Measurements from ENCODE around the gene PTPRD. TPM values are rescaled to one million over a fixed set of nuclear protein-coding genes. Genes with fewer than 3 reads are reported as not detected.

The PTPRD gene
- total and polyA plus RNA-seq, 2 experiments from 2014 or later = 11.5 to 58.0 TPM

GRCh38 chr9:8899511-8899910, 1713.3 kb downstream of the PTPRD start:
- Histone ChIP-seq H4K20me1 (replicated peaks; ENCODE audit: insufficient read depth) (no peaks in the 10 kb centered on the region), H3K27me3 (ENCODE audit: insufficient read depth) (no peaks in the 10 kb centered on the region), H3K36me3 (ENCODE audit: insufficient read depth) (no peaks in the 10 kb centered on the region), H3F3A (replicated peaks; ENCODE audit: low read depth) (no peaks in the 10 kb centered on the region), H3K4me1 (ENCODE audit: insufficient read depth) (no peaks in the 10 kb centered on the region), H3K4me3 (no peak overlapping the region), H2AFZ (no peak overlapping the region; the same call in 1 of the 2 replicates), H3K79me2 (replicated peaks; ENCODE audit: insufficient read depth) (no peaks in the 10 kb centered on the region), H3K27ac (ENCODE audit: low read depth) (no peak overlapping the region), H3K4me2 (no peak overlapping the region), H3K9me2 (ENCODE audit: insufficient read depth) (no peaks in the 10 kb centered on the region)
- no peak overlapping the region for H3K27ac Mint-ChIP-seq
- H3K9me3 Mint-ChIP-seq = no peaks in the 10 kb centered on the region
- H3K4me3 Mint-ChIP-seq = no peak overlapping the region
- peaks cover 2% of the 10 kb centered on the region; the same call in 1 of the 3 replicates for H3K4me1 Mint-ChIP-seq
- no peak for DNase-seq (ENCODE audit: low spot score)
- H3K27me3 Mint-ChIP-seq (ENCODE audit: insufficient read depth, low read depth, poor library complexity) = no peaks in the 10 kb centered on the region
- ATAC-seq = no peak
- TF ChIP-seq JUNB (IDR thresholded peaks at IDR 0.05; ENCODE audit: unreplicated experiment) = no peak
- no peak for TF ChIP-seq ETS1 (IDR thresholded peaks at IDR 0.05)
- no peak for TF ChIP-seq EZH2 (IDR thresholded peaks at IDR 0.05; ENCODE audit: low read depth, unreplicated experiment)
- TF ChIP-seq ZNF331 (CRISPR knock-in tag; IDR thresholded peaks at IDR 0.05; ENCODE audit: low read depth) = no peak
- H3K36me3 Mint-ChIP-seq (ENCODE audit: low read depth) = no peaks in the 10 kb centered on the region

GRCh38 chr9:8895861-8896224, 1717.0 kb downstream of the PTPRD start:
- Mint-ChIP-seq H3K9me3 (no peaks in the 10 kb centered on the region), H3K27me3 (ENCODE audit: insufficient read depth, low read depth, poor library complexity) (no peaks in the 10 kb centered on the region), H3K27ac (peak overlapping the region; percentile 37; the same call in 1 of the 2 replicates), H3K4me3 (no peak overlapping the region), H3K4me1 (peaks cover 6% of the 10 kb centered on the region; the same call in 2 of the 3 replicates), H3K36me3 (ENCODE audit: low read depth) (no peaks in the 10 kb centered on the region)
- Histone ChIP-seq H3K27ac (ENCODE audit: low read depth) (no peak overlapping the region), H3K4me3 (no peak overlapping the region), H2AFZ (no peak overlapping the region), H3K79me2 (replicated peaks; ENCODE audit: insufficient read depth) (no peaks in the 10 kb centered on the region), H3F3A (replicated peaks; ENCODE audit: low read depth) (no peaks in the 10 kb centered on the region), H3K4me1 (ENCODE audit: insufficient read depth) (peaks cover 5% of the 10 kb centered on the region; the same call in 1 of the 2 replicates), H3K4me2 (no peak overlapping the region), H3K9me2 (ENCODE audit: insufficient read depth) (no peaks in the 10 kb centered on the region), H3K27me3 (ENCODE audit: insufficient read depth) (no peaks in the 10 kb centered on the region), H3K36me3 (ENCODE audit: insufficient read depth) (no peaks in the 10 kb centered on the region), H4K20me1 (replicated peaks; ENCODE audit: insufficient read depth) (no peaks in the 10 kb centered on the region)
- TF ChIP-seq CTCF (conservative IDR thresholded peaks at IDR 0.05; ENCODE audit: low read depth in 2 of 2) (peak; percentile 63 to 71), ZNF462 (CRISPR knock-in tag; IDR thresholded peaks at IDR 0.05) (no peak)
- ATAC-seq = peak; percentile 71
- DNase-seq (ENCODE audit: low spot score) = peak; percentile 79
